Astrocyte (in vitro differentiated cells and primary cell): ENCODE results near the gene ENOX1. TPM values are rescaled to one million over a fixed set of nuclear protein-coding genes. Genes with fewer than 3 reads are reported as not detected.

Experiments used
- DNase-seq: peaks from one replicate; pipeline ENCODE4 v3.0.0-alpha.2; 2010; ENCODE audit warnings: low read depth
- FAIRE-seq: peaks from 2 replicates; lab custom pipeline; 2011; peaks lifted over from hg19 to GRCh38; lab: Jason Lieb, UNC
- H2AFZ ChIP-seq: 2 replicates; pipeline ENCODE4 v1.6.0; 2012; ENCODE audit warnings: low read depth, low read length, inconsistent platforms
- H3K27ac ChIP-seq: 2 replicates; pipeline ENCODE4 v1.5.1; 2011; ENCODE audit warnings: low read depth, low read length, inconsistent platforms
- H3K27me3 ChIP-seq: 2 replicates; pipeline ENCODE4 v1.6.0; 2011; ENCODE audit warnings: low read length, inconsistent platforms; ENCODE audit not compliant: insufficient read depth
- H3K36me3 ChIP-seq: 2 replicates; pipeline ENCODE4 v1.5.1; 2011; ENCODE audit warnings: low read length, inconsistent platforms; ENCODE audit not compliant: insufficient read depth
- H3K4me1 ChIP-seq: 2 replicates; pipeline ENCODE4 v1.5.1; 2011; ENCODE audit warnings: low read length, inconsistent platforms; ENCODE audit not compliant: insufficient read depth
- H3K4me2 ChIP-seq: 2 replicates; pipeline ENCODE4 v1.6.0; 2012; ENCODE audit warnings: low read length, inconsistent platforms
- H3K4me3 ChIP-seq: 2 replicates; pipeline ENCODE4 v1.5.1; 2011; ENCODE audit warnings: low read depth, mild to moderate bottlenecking, low read length, inconsistent platforms; ENCODE audit not compliant: insufficient read depth
- H3K79me2 ChIP-seq: 2 replicates; pipeline ENCODE4 v1.6.0; 2012; ENCODE audit warnings: mild to moderate bottlenecking, low read length, inconsistent platforms; ENCODE audit not compliant: insufficient read depth
- H3K9ac ChIP-seq: 2 replicates; pipeline ENCODE4 v1.6.0; 2012; ENCODE audit warnings: mild to moderate bottlenecking, low read length, inconsistent platforms
- H3K9me3 ChIP-seq: 2 replicates; pipeline ENCODE4 v1.5.1; 2012; ENCODE audit warnings: low read depth, mild to moderate bottlenecking, low read length, inconsistent platforms; ENCODE audit not compliant: insufficient read depth
- H4K20me1 ChIP-seq: 2 replicates; pipeline ENCODE4 v1.6.0; 2012; ENCODE audit warnings: low read length, inconsistent platforms; ENCODE audit not compliant: insufficient read depth
- H3K27ac Mint-ChIP-seq: one replicate; pipeline ENCODE4 v1.8.0; 2021; ENCODE audit warnings: mild to moderate bottlenecking, mixed read lengths; ENCODE audit not compliant: unreplicated experiment
- H3K27me3 Mint-ChIP-seq: one replicate; pipeline ENCODE4 v1.8.0; 2021; ENCODE audit warnings: low read depth, mixed read lengths; ENCODE audit not compliant: unreplicated experiment
- H3K36me3 Mint-ChIP-seq: one replicate; pipeline ENCODE4 v1.8.0; 2021; ENCODE audit warnings: low read depth, mixed read lengths; ENCODE audit not compliant: unreplicated experiment
- H3K4me1 Mint-ChIP-seq: one replicate; pipeline ENCODE4 v1.8.0; 2021; ENCODE audit warnings: low read depth, mixed read lengths; ENCODE audit not compliant: unreplicated experiment
- H3K4me3 Mint-ChIP-seq: one replicate; pipeline ENCODE4 v1.8.0; 2021; ENCODE audit warnings: mild to moderate bottlenecking, moderate library complexity, mixed read lengths; ENCODE audit not compliant: unreplicated experiment
- H3K9me3 Mint-ChIP-seq: one replicate; pipeline ENCODE4 v1.8.0; 2021; ENCODE audit warnings: mild to moderate bottlenecking, mixed read lengths; ENCODE audit not compliant: unreplicated experiment
- CTCF ChIP-seq: IDR thresholded peaks from 2 replicates; pipeline ENCODE4 v1.5.1; 2011; ENCODE audit warnings: low read depth, mild to moderate bottlenecking, inconsistent platforms, low read length, moderate library complexity; ENCODE audit not compliant: insufficient read depth
- EZH2 ChIP-seq: IDR thresholded peaks from 2 replicates; pipeline ENCODE4 v1.6.1; 2012; ENCODE audit warnings: mild to moderate bottlenecking, low read length, inconsistent platforms; ENCODE audit not compliant: insufficient read depth
- total RNA-seq: library from RNA; stranded (reverse); gene quantifications from 2 replicates; pipeline ENCODE4 v1.2.1, GENCODE V29; 2021

ENOX1 gene
- total RNA-seq, 1 donor from 2014 or later = 2.3 TPM

- TF ChIP-seq CTCF (no peak), EZH2 (no peak)
- FAIRE-seq = no peak
- H3K4me3 Mint-ChIP-seq = no peak overlapping the region
Measured at GRCh38 chr13:43482641-43483040, 304.1 kb downstream of the ENOX1 start.

DNA sequence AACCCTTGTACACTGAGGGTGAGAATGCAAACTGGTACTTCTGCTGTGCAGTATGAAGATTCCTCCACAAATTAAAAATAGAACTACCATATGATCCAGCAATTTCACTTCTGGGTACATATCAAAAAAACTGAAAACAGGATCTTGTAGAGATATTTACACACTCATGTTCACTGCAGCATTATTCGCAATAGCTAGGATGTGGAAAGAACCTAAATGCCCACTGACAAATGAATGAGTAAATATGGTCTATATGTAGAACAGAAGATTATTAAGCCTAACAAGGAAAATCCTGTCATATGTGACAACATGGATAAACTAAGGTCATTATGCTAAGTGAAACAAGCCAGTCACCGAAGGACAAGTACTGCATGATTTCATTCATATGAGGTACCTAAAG lies 304.7 kb downstream of the ENOX1 start:
- FAIRE-seq = peak; percentile 34
- no peak overlapping the region for H3K9ac ChIP-seq
- Mint-ChIP-seq H3K27me3 (no peaks in the 10 kb centered on the region), H3K27ac (no peak overlapping the region), H3K4me3 (no peak overlapping the region), H3K4me1 (no peaks in the 10 kb centered on the region), H3K9me3 (no peaks in the 10 kb centered on the region), H3K36me3 (peaks cover 2% of the 10 kb centered on the region)
- H3K9me3 ChIP-seq = no peaks in the 10 kb centered on the region
- TF ChIP-seq EZH2 (no peak), CTCF (no peak)
- no peaks in the 10 kb centered on the region for H3K4me1 ChIP-seq
- no peaks in the 10 kb centered on the region for H3K79me2 ChIP-seq
- H3K4me2 ChIP-seq = no peak overlapping the region
- no peak for DNase-seq
- no peak overlapping the region for H2AFZ ChIP-seq
- H3K4me3 ChIP-seq = no peak overlapping the region
- no peak overlapping the region for H3K27ac ChIP-seq
- no peaks in the 10 kb centered on the region for H4K20me1 ChIP-seq
- H3K27me3 ChIP-seq = no peaks in the 10 kb centered on the region
- H3K36me3 ChIP-seq = no peaks in the 10 kb centered on the region

More at GRCh38 chr13:43482641-43483040, 304.1 kb downstream of the ENOX1 start:
- no peak overlapping the region for H3K4me2 ChIP-seq
- no peak overlapping the region for H2AFZ ChIP-seq
- no peaks in the 10 kb centered on the region for H3K27me3 ChIP-seq
- no peaks in the 10 kb centered on the region for H3K36me3 ChIP-seq
- DNase-seq = no peak
- H3K4me3 ChIP-seq = no peak overlapping the region
- H3K27ac ChIP-seq = no peak overlapping the region
- Mint-ChIP-seq H3K36me3 (peaks cover 2% of the 10 kb centered on the region), H3K9me3 (no peaks in the 10 kb centered on the region), H3K27me3 (no peaks in the 10 kb centered on the region), H3K27ac (no peak overlapping the region), H3K4me1 (no peaks in the 10 kb centered on the region)
- no peaks in the 10 kb centered on the region for H4K20me1 ChIP-seq
- no peaks in the 10 kb centered on the region for H3K9me3 ChIP-seq
- H3K79me2 ChIP-seq = no peaks in the 10 kb centered on the region
- no peaks in the 10 kb centered on the region for H3K4me1 ChIP-seq
- H3K9ac ChIP-seq = no peak overlapping the region

DNA sequence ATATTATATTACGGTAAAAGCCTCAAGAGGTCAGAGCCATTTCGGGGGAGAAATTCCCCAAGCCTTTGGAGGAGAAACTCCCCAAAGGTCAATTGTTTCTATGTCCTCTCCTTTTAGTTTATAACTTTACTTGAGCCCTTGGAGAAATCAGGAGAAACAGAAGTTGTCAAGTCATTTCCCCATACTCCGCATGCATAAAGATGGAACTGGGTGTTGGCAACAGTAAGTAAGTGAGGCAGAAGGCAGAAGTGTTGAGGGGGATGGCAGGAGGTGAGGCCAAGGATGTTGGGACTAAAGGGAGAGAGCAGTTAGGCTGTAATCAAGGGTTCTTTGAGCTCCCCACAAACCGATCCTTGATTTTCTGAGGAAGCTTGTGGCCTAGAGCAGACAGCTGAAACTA lies 307.9 kb downstream of the ENOX1 start:
- H3K36me3 ChIP-seq = no peaks in the 10 kb centered on the region
- H3K9me3 Mint-ChIP-seq = no peaks in the 10 kb centered on the region
- H3K9me3 ChIP-seq = no peaks in the 10 kb centered on the region
- H3K27ac Mint-ChIP-seq = no peak overlapping the region
- H3K4me3 ChIP-seq = no peak overlapping the region
- H3K79me2 ChIP-seq = no peaks in the 10 kb centered on the region
- no peak overlapping the region for H3K27ac ChIP-seq
- H3K4me2 ChIP-seq = no peak overlapping the region
- H3K27me3 Mint-ChIP-seq = no peaks in the 10 kb centered on the region
- peaks cover 2% of the 10 kb centered on the region for H3K36me3 Mint-ChIP-seq
- TF ChIP-seq CTCF (no peak), EZH2 (no peak)
- no peaks in the 10 kb centered on the region for H3K27me3 ChIP-seq
- H3K9ac ChIP-seq = no peak overlapping the region
- H2AFZ ChIP-seq = no peak overlapping the region
- DNase-seq (no peak), FAIRE-seq (no peak)
- no peaks in the 10 kb centered on the region for H3K4me1 ChIP-seq
- H4K20me1 ChIP-seq = no peaks in the 10 kb centered on the region
- no peak overlapping the region for H3K4me3 Mint-ChIP-seq
- H3K4me1 Mint-ChIP-seq = no peaks in the 10 kb centered on the region
